Activated T-helper 9 cell treated with anti-CD3 and anti-CD28 coated beads, Interleukin-2, amount 50 U/mL, for 16 hours (primary cell): ENCODE data around the gene C11orf52.
"Not testable (repeated sequence)": the region's sequence is repeated elsewhere in the genome, so short reads cannot be mapped to it uniquely, and the experiment has no call there.

ENCODE experiments used
- DNase-seq: peaks from one replicate; pipeline ENCODE4 v3.0.0-alpha.2; 2020; ENCODE audit warnings: low read depth

Gene C11orf52

DNA sequence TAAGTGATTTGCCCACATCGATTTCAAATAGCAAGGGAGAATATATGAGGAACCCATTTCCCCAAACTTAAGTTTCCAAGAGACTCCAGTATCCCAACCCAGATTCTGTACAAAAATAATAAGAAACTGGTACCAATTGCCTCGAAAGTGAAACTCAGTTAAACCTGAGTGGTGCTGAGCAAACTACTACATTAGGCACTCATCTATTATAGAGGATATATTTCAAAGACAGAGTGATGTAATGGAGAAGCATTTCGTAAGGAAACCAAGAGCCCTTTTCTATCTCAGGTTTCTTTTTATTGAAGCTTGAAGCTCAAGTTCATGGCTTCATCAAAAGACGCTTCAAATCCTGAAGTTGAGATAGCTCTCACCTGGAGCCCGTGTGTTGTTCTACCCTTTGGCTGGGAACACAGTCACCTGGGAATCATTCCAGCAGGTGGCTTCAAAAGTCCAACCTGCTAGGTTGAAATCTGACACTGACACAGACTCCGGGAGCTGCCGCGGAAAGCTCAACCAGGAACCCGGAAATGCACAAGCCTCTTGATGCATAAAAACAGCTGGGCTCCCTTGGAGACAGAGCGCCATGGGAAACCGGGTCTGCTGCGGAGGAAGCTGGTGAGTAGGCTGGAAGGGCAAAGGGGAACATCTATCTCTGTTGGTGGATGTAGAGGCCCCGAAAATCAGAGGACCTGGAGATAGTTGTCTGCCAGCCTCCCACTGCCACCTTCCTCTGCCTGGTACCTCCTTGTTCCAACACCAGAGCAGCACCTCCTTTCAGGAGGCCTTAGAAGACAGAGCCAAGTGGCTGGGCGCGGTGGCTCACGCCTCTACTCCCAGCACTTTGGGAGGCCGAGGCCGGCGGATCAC lies at the start of gene C11orf52:
Gene C11orf52, plus strand, starts transcription at position 524 of the 867 bp plus-strand sequence. Its CDS starts 60 bp downstream, at position 584.
- DNase-seq, result no peak

DNA sequence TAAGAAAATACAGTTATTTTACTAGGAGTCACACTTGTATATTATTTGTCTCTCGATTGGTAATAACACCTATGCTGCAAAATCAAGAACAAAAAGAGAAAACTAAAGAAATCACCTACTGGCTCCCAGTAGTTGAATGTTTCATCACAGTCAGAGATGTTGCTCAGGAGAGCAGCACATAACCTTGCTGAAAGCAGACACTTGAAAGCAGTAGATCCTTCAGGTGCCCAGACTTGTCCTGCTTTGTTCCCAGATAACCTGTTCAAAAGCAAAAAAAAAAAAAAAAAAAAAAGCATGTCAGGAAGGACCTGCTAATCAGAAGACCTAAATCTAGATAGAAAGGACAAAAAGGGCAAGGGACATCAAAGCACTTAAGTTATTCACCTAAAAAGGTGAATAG lies 48.6 kb upstream of the C11orf52 start:
- DNase-seq, result no peak

DNA sequence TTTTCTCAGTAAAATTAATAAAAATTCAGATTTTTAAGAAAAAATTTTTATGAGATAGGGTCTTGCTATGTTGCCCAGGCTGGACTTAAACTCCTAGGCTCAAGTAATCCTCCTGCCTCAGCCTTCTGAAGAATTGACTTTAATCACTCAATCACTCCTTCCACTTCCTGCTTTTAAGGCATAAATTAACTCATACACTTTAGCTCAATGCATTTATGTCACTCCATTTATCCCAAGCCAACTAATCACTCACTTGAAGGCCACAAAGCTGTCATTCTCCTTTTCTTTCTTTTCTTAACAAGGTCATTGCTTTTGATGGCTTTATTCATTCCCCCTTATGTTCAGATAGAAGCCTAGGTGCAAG lies 48.2 kb upstream of the C11orf52 start:
- DNase-seq, result no peak

DNA sequence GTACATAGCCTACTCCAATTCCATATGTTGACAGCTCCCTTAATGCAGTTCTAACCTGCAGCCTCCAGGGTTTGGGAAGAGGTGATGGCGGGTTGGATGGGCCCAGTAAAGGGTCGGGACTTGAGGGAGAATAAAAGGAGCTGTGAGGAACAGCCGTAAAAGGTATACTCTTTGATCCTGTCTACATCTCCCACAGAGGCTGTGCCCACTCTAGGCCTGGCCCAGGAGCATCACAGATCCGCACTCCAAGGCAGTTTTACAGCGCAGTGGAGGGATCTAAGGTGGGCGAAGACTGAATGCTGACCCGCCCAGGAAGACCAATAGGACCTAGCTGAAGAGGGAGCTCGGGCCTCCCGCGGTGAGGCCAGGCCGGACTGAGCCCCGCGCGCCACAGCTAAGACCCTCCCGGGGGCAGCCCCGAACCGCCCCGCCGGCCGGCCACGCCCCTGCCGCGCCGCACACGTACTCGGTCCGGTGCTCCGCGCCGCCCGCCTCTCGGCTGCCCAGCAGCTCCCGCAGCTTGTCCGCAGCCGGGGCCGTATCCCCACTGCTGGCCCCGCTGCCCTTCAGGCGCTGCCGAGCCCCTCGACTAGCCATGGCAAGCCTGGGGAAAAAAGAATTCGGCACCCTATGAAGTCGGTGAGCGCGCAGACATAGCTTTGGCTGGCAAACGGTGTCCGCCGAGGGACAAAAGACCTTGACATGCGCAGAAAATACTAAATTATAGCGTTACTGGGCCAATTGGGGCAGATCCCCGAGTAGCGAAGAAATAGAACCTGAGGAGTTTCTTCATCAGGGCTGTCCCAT lies 47.6 kb upstream of the C11orf52 start, which contains the start of gene ALG9:
Gene ALG9, minus strand, starts transcription at position 696 of the 807 bp plus-strand sequence. Its CDS starts 99 bp downstream, at position 597.
- peak; percentile 77 for DNase-seq

DNA sequence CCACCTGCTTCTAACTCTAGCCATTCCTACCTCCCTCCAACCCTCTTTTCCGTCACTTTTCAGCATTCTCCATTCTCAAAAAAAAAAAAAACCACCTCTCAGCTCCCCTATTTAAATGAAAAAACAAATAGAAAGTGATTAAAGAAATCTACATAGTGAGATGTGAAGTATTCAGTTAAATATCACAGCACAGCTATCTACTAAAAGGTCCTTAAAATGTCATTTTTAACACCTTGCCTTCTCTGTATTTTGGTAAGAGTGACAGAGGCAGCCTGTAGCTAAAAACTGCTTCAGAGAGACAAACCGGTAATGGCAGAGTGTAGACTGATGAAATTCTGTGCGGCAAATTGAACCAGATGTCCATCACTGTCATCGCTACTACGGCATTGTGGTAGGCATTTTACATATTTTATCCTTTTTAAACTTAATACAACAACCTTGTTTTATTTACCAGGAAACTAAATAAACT lies 47.0 kb upstream of the C11orf52 start:
- no peak for DNase-seq

- DNase-seq, result no peak
Observed at GRCh38 chr11:111878385-111878848, 40.3 kb upstream of the C11orf52 start.

- peak; percentile 90 for DNase-seq
Observed at GRCh38 chr11:111878849-111879636, 39.7 kb upstream of the C11orf52 start, which contains the start of the genes CFAP68 and FDXACB1. TSS of gene CFAP68 (plus strand) at chr11:111879541. CDS start at chr11:111879561, 20 bp downstream. TSS of gene FDXACB1 (minus strand) at chr11:111879165. CDS start at chr11:111879132, 33 bp downstream.

DNA sequence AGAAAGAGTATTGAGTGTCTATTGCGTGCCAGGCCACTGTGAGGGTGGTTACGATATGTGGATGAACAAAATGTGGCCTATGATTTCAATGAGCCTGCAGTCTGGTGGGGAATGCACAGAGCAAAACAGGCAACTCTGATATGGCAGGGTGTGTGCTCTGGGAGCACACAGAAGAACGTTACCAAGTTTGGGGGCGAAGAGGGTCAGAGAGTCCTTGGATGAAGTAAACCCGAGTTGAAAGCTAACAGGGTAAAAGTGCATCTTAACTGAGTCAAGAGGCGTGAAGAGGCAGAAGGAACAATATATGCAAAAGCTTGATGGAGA lies 39.1 kb upstream of the C11orf52 start:
- no peak for DNase-seq

DNA sequence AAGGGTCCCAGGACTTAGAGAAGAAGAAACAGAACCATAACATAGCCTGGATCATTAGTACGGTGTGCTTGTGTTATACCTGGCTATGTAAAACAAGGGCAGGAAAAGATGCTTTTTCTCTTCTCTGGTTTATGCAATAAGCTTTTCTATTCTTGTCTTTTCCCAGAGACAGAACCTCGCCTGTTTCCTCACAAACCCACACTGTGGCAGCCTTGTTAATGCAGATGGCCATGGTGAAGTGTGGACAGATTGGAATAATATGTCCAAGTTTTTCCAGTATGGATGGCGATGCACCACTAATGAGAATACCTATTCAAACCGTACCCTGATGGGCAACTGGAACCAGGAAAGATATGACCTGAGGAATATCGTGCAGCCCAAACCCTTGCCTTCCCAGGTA lies 36.5 kb upstream of the C11orf52 start:
- DNase-seq, result no peak

GRCh38 chr11:111885053-111885452 lies 33.7 kb upstream of the C11orf52 start:
- not testable (repeated sequence) for DNase-seq

GRCh38 chr11:111886032-111886431 lies 32.7 kb upstream of the C11orf52 start:
- DNase-seq, result no peak

- DNase-seq, result no peak
Observed at GRCh38 chr11:111886844-111887243, 31.9 kb upstream of the C11orf52 start.

DNA sequence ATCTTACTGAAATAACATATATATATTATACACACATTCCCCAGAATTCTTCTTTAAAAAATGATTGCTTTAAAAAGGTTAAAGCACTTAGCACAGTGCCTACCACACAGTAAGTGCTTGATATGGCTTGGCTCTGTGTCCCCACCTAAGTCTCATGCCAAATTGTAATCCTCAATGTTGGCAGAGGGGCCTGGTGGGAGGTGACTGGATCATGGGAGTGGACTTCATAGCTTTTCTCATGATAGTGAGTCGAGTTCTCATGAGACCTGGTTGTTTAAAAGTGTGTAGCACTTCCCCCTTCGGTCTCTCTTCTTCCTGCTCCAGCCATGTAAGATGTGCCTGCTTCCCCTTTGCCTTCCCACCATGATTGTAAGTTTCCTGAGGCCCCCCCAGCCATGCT lies 13.3 kb upstream of the C11orf52 start:
- DNase-seq, result no peak

DNA sequence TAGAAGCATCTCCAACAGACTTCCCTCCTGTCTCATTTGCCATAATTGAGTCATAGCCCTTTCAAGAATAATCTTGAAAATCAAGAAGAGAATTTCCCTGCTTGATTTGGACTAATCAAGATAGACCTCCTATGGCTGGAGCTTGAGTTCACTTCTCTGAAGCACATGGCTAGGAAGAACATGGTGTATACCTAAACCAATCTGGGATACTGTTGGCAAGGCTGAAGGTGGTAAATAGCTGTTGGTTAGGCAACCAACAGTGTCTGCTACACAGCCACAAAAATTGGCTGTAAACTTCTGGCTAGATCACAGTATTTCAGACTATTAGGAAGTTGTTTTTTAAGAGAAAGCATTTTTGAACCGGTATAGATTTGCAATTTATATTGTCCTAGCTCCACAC lies 12.0 kb upstream of the C11orf52 start:
- no peak for DNase-seq

DNA sequence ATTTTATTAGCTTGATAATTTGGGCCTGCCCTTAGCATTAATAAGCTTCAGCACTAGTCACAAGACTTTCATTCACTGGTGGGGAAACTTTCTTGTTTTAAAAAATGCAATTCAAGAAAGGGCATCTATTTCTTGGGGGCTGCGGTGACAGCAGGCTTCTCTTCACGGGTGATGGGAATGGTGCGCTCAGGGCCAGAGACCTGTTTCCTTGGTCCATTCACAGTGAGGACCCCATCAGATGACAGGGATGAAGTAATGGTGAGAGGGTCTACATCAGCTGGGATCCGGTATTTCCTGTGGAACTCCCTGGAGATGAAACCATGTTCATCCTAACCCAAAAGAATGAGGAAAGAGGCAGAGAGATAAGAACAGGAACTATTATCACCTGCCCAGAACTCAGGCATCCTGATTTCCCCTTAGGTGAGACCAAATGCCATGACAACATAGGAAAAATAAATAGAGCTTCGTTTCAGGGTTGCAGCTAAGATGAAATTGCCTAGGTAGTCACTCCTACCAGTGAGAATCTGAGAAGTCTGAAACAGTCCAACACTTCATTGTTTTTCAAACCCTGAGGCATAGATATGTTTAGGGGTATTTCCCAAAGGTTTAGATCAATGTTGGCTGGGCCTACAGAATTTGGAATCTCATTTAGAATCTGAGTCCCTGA lies 9.9 kb upstream of the C11orf52 start:
- DNase-seq, result no peak

DNA sequence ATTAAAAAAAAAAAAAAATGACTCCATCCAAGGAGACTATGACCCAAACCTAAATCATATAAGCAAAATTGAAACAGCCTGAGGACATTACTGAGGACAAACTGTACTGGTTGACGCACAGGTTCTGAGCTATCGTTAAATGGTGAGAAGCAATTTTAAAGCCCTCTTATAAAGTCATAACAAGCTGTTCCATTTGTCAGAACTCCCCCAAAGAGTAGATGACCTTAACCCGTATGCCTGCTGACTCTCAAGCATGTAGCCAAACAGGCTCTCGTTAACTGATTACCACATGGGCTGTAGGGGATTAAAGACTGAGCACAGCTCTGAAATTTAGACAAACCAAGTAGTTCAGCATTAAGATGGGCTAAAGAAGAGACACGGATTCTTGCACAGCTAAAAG lies 9.3 kb upstream of the C11orf52 start:
- DNase-seq, result no peak

DNA sequence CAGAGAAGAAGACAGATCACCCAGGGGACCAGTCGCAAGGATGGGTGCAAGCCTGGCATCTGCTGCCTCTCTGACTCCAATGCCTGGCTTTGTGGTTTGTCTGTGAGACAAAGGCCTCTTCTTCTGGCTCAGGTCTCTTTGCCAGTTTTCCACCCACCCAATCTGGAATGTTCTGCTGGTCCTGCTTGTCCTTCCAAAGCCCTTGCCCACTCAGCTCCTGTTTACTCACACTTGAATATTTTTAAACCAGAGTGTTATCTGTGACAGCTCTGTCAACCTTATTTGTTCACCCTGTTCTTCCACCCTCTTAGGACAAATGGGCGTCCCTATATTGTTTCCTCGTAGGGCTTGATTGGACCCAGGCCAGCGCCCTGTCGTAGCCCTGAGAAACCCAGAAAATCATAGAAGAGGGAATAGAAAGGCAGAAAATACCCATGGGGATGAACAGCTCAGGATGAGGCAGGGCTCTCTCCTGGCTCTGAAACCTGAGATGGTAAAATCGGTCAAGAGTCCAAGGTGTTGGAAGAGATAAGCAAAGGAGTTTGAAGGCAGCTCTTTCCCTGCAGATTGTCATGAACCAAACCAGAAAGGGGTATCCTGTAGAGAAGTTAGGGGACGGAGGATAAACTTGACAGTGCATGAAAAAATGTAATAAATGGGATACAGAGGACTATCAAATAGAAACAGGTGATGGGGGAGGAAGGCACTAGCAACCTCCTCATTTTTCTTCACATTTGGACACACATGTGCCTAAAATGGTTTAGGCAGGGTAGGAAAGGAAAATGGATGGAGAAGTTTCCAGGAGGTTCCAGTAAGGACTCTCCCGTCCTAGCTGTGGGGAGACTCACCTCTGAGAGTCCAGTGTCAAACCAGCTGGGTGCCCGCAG lies 7.8 kb upstream of the C11orf52 start:
- DNase-seq, result no peak

GRCh38 chr11:111911563-111912401 lies 6.9 kb upstream of the C11orf52 start, which contains the start of gene CRYAB:
TSS of gene CRYAB (minus strand) at chr11:111911770. CDS start at chr11:111911724, 46 bp downstream.
- DNase-seq, result no peak

DNA sequence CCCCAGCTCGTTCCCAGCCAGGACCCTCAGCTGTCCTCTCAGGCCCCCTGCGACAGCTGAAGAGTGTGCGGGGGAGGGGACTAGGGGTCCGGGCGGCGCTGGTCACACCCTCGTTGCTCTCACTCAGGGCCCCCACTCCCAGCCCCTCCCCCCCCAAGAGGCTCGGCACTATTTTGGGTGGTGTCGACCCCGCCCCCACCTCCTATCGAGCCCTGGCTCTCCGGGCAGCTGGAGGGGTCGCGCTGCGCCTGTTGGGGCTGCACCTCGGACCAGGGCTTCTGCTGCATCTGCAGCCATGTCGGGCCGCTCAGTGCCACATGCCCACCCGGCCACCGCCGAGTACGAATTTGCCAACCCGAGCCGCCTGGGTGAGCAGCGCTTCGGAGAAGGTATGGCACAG lies 6.2 kb upstream of the C11orf52 start, which contains the start of gene HSPB2:
Gene HSPB2, plus strand, starts transcription at position 200 of the 400 bp plus-strand sequence. Its CDS starts 96 bp downstream, at position 296.
- no peak for DNase-seq
